ENCODE measurements around the gene MAP7.

Gene MAP7

DNA sequence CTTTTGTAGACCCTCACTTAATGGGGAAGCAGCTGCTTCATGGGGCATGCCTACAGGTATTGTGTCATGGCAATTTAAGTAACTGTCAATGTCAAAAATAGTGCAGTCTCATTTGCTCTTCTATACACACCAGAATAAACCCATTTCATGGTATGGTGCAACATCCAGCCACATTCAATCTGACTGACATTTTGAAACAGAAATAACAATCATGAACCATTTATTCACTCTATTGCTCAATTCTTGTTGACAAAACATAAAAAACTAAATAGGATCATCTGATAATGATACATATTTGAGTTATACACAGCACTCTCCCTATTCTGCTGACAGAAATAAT, 122.9 kb downstream of the MAP7 start:
- Histone ChIP-seq H3K4me2 (ENCODE audit: low read length) (no peak overlapping the region), H3K4me1 (ENCODE audit: low read length) (peaks cover 5% of the 10 kb centered on the region), H3K27me3 (ENCODE audit: low read depth, low read length) (no peaks in the 10 kb centered on the region), H4K20me1 (ENCODE audit: insufficient read depth, low read length) (no peaks in the 10 kb centered on the region), H3K79me2 (ENCODE audit: low read length) (no peaks in the 10 kb centered on the region), H3K4me3 (ENCODE audit: low read length) (no peak overlapping the region), H3K9me3 (ENCODE audit: insufficient read depth, low read length) (no peaks in the 10 kb centered on the region), H3K36me3 (replicated peaks; ENCODE audit: low read depth, low read length) (no peaks in the 10 kb centered on the region), H3K9ac (ENCODE audit: low read length) (no peak overlapping the region), H3K27ac (ENCODE audit: low read length) (no peak overlapping the region), H2AFZ (ENCODE audit: low read depth, low read length) (no peak overlapping the region)
- TF ChIP-seq EZH2phosphoT487 (IDR thresholded peaks at IDR 0.05; ENCODE audit: low read depth), result no peak
- TF ChIP-seq, protein P1, sequence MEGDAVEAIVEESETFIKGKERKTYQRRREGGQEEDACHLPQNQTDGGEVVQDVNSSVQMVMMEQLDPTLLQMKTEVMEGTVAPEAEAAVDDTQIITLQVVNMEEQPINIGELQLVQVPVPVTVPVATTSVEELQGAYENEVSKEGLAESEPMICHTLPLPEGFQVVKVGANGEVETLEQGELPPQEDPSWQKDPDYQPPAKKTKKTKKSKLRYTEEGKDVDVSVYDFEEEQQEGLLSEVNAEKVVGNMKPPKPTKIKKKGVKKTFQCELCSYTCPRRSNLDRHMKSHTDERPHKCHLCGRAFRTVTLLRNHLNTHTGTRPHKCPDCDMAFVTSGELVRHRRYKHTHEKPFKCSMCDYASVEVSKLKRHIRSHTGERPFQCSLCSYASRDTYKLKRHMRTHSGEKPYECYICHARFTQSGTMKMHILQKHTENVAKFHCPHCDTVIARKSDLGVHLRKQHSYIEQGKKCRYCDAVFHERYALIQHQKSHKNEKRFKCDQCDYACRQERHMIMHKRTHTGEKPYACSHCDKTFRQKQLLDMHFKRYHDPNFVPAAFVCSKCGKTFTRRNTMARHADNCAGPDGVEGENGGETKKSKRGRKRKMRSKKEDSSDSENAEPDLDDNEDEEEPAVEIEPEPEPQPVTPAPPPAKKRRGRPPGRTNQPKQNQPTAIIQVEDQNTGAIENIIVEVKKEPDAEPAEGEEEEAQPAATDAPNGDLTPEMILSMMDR (IDR thresholded peaks at IDR 0.05; ENCODE audit: low read depth, low read length), result no peak

DNA sequence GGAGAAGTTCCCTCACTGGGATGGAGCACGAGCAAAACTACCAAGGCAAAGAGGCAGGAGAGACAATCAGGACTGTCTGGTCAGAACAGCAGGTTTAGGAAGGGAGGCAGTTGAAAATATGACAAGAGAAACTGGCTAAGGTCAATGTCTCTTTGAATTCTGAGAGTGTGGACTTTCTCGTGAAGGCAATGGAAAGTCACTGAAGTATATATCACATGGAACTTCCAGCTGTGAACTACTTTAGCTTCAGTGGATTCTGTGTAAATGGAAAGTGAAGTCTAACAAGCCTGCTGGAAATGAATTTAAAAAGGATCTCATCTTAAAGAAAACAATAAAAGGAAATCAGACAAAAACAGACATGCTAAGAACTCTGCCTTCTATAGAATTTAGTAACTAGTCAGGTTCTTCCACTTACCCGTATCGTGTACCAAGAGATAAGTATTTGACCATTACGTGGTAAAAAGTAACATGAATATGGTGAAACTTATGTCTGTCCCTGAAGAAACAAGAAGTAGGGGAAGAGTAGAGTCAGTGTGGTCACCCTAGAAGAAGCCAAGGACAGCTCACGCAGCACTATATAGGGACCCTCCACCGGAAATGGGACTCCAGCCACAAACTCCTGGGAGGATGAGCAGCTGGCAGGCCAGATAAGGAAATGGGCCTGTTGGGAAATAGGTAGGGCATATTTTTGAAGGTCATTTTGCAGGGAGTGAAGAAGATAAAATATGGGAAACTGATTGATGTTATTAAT, 123.4 kb downstream of the MAP7 start:
- no peak overlapping the region for H3K27ac ChIP-seq (ENCODE audit: low read length)
- no peak overlapping the region for H3K4me3 ChIP-seq (ENCODE audit: low read length)
- H3K4me1 ChIP-seq (ENCODE audit: low read length), result peaks cover 11% of the 10 kb centered on the region
- H2AFZ ChIP-seq (ENCODE audit: low read depth, low read length), result no peak overlapping the region
- H3K9ac ChIP-seq (ENCODE audit: low read length), result no peak overlapping the region
- no peaks in the 10 kb centered on the region for H4K20me1 ChIP-seq (ENCODE audit: insufficient read depth, low read length)
- H3K79me2 ChIP-seq (ENCODE audit: low read length), result no peaks in the 10 kb centered on the region
- H3K36me3 ChIP-seq (replicated peaks; ENCODE audit: low read depth, low read length), result no peaks in the 10 kb centered on the region
- no peak overlapping the region for H3K4me2 ChIP-seq (ENCODE audit: low read length)
- H3K27me3 ChIP-seq (ENCODE audit: low read depth, low read length), result no peaks in the 10 kb centered on the region
- H3K9me3 ChIP-seq (ENCODE audit: insufficient read depth, low read length), result no peaks in the 10 kb centered on the region
- TF ChIP-seq, protein P1 (IDR thresholded peaks at IDR 0.05; ENCODE audit: low read depth, low read length), result no peak
- TF ChIP-seq EZH2phosphoT487 (IDR thresholded peaks at IDR 0.05; ENCODE audit: low read depth), result no peak

DNA sequence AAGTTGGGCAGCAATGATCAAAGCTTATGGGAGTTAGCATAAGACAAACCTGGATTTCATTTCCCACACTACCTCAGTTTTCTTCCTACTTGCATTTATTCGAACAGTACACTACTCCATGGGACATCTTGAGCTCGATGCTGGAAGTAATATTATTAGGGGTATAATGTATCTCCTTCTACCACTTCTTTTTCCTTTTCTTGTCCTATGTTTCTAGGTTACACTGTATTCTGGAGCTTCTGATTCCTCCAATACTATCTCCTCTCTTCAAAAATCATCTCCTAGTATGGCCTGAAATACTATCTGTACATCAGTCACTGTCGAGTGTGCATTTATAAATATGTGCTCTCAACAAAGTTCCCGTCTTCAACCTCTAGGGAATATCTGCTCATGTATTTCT, 124.4 kb downstream of the MAP7 start:
- Histone ChIP-seq H3K27me3 (ENCODE audit: low read depth, low read length) (no peaks in the 10 kb centered on the region), H3K4me3 (ENCODE audit: low read length) (no peak overlapping the region), H3K36me3 (replicated peaks; ENCODE audit: low read depth, low read length) (no peaks in the 10 kb centered on the region), H2AFZ (ENCODE audit: low read depth, low read length) (no peak overlapping the region), H3K4me2 (ENCODE audit: low read length) (no peak overlapping the region), H3K79me2 (ENCODE audit: low read length) (no peaks in the 10 kb centered on the region), H4K20me1 (ENCODE audit: insufficient read depth, low read length) (no peaks in the 10 kb centered on the region), H3K4me1 (ENCODE audit: low read length) (peaks cover 21% of the 10 kb centered on the region), H3K9ac (ENCODE audit: low read length) (no peak overlapping the region), H3K9me3 (ENCODE audit: insufficient read depth, low read length) (no peaks in the 10 kb centered on the region), H3K27ac (ENCODE audit: low read length) (no peak overlapping the region)
- TF ChIP-seq EZH2phosphoT487 (IDR thresholded peaks at IDR 0.05; ENCODE audit: low read depth), result no peak
- TF ChIP-seq, protein P1 (IDR thresholded peaks at IDR 0.05; ENCODE audit: low read depth, low read length), result no peak

DNA sequence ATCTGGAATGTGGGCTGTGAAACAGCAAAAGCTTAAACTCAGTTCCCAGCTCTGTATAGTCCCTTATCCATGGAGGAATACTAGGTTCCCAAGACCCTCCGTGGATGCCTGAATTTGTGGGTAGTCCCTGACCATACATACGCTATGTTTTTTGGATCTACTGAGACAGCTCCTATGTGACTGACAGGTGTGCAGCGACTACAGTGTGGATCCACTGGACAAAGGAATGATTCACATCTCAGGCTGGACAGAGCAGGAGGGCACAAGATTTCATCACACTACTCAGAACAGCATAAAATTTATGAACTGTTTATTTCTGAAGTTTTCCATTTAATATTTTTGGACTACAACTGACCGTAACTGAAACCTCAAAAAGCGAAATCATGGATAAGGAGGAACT, 125.3 kb downstream of the MAP7 start:
- H3K27ac ChIP-seq (ENCODE audit: low read length), result no peak overlapping the region
- peaks cover 24% of the 10 kb centered on the region for H3K4me1 ChIP-seq (ENCODE audit: low read length)
- H4K20me1 ChIP-seq (ENCODE audit: insufficient read depth, low read length), result no peaks in the 10 kb centered on the region
- H3K36me3 ChIP-seq (replicated peaks; ENCODE audit: low read depth, low read length), result no peaks in the 10 kb centered on the region
- no peaks in the 10 kb centered on the region for H3K79me2 ChIP-seq (ENCODE audit: low read length)
- no peak for TF ChIP-seq EZH2phosphoT487 (IDR thresholded peaks at IDR 0.05; ENCODE audit: low read depth)
- TF ChIP-seq, protein P1 (IDR thresholded peaks at IDR 0.05; ENCODE audit: low read depth, low read length), result no peak
- no peaks in the 10 kb centered on the region for H3K27me3 ChIP-seq (ENCODE audit: low read depth, low read length)
- no peak overlapping the region for H3K4me3 ChIP-seq (ENCODE audit: low read length)
- H2AFZ ChIP-seq (ENCODE audit: low read depth, low read length), result no peak overlapping the region
- H3K9ac ChIP-seq (ENCODE audit: low read length), result no peak overlapping the region
- H3K4me2 ChIP-seq (ENCODE audit: low read length), result no peak overlapping the region
- H3K9me3 ChIP-seq (ENCODE audit: insufficient read depth, low read length), result no peaks in the 10 kb centered on the region

Measured in OCI-LY3 (cell line).